ENCODE data around the gene WNT9B. TPM values are rescaled to one million over a fixed set of nuclear protein-coding genes. Genes with fewer than 3 reads are reported as not detected.
"Not testable (repeated sequence)": the region's sequence is repeated elsewhere in the genome, so short reads cannot be mapped to it uniquely, and the experiment has no call there.

WNT9B gene
- total RNA-seq, 1 donor from 2014 or later = not detected

- DNase-seq (ENCODE audit: low spot score) (no peak), ATAC-seq (no peak)
Measured at GRCh38 chr17:46903762-46904672, 52.6 kb downstream of the WNT9B start.

- DNase-seq (ENCODE audit: low spot score) (no peak), ATAC-seq (no peak)
Measured at GRCh38 chr17:46908068-46908737, 56.8 kb downstream of the WNT9B start.

- ATAC-seq = no peak
- DNase-seq (ENCODE audit: low spot score) = no peak
Measured at GRCh38 chr17:46910179-46910927, 59.0 kb downstream of the WNT9B start.

- ATAC-seq = no peak
- no peak for DNase-seq (ENCODE audit: low spot score)
Measured at GRCh38 chr17:46911311-46911710, 59.9 kb downstream of the WNT9B start.

GRCh38 chr17:46915596-46915995, 64.2 kb downstream of the WNT9B start:
- DNase-seq (ENCODE audit: low spot score) (no peak), ATAC-seq (no peak)

GRCh38 chr17:46916211-46916610, 64.8 kb downstream of the WNT9B start:
- no peak for DNase-seq (ENCODE audit: low spot score)
- no peak for ATAC-seq

- DNase-seq (ENCODE audit: low spot score) (no peak), ATAC-seq (no peak)
Measured at GRCh38 chr17:46916623-46917022, 65.2 kb downstream of the WNT9B start.

GRCh38 chr17:46917041-46917440, 65.7 kb downstream of the WNT9B start:
- ATAC-seq (no peak), DNase-seq (ENCODE audit: low spot score) (no peak)

- no peak for ATAC-seq
- DNase-seq (ENCODE audit: low spot score) = no peak
Measured at GRCh38 chr17:46917516-46917915, 66.1 kb downstream of the WNT9B start.

GRCh38 chr17:46921962-46922361, 70.6 kb downstream of the WNT9B start:
- not testable (repeated sequence) for ATAC-seq; DNase-seq (ENCODE audit: low spot score)

- DNase-seq (ENCODE audit: low spot score) (no peak), ATAC-seq (peak; percentile 14)
Measured at GRCh38 chr17:46922487-46922803, 71.1 kb downstream of the WNT9B start.

GRCh38 chr17:46922804-46923635, 71.6 kb downstream of the WNT9B start, which contains the start of gene GOSR2:
TSS of gene GOSR2 (plus strand) at chr17:46923160. CDS start at chr17:46923193, 33 bp downstream.
- ATAC-seq (peak; percentile 97), DNase-seq (ENCODE audit: low spot score) (peak; percentile 92)

- peak; percentile 24 for ATAC-seq
Measured at GRCh38 chr17:46925185-46925868, 73.9 kb downstream of the WNT9B start.

GRCh38 chr17:46928467-46929261, 77.3 kb downstream of the WNT9B start:
- ATAC-seq = peak; percentile 15

More at GRCh38 chr17:46925185-46925868, 73.9 kb downstream of the WNT9B start:
- DNase-seq (ENCODE audit: low spot score) = no peak

GRCh38 chr17:46929413-46929812, 78.0 kb downstream of the WNT9B start:
- DNase-seq (ENCODE audit: low spot score) (no peak), ATAC-seq (no peak)

More at GRCh38 chr17:46928467-46929261, 77.3 kb downstream of the WNT9B start:
- no peak for DNase-seq (ENCODE audit: low spot score)

GRCh38 chr17:46930051-46930450, 78.7 kb downstream of the WNT9B start:
- no peak for ATAC-seq
- no peak for DNase-seq (ENCODE audit: low spot score)

- DNase-seq (ENCODE audit: low spot score) = no peak
- no peak for ATAC-seq
Measured at GRCh38 chr17:46931596-46931995, 80.2 kb downstream of the WNT9B start.

GRCh38 chr17:46935658-46936266, 84.4 kb downstream of the WNT9B start:
- peak; percentile 27 for DNase-seq (ENCODE audit: low spot score)
- peak; percentile 25 for ATAC-seq
